WI38 (cell line): ENCODE results near the gene PRKCE.

Source experiments
- H3K4me3 ChIP-seq: 2 replicates; pipeline ENCODE4 v1.5.1; 2011; ENCODE audit warnings: low read depth, mild to moderate bottlenecking, control low read depth, low read length
- TF ChIP-seq, protein P1 (sequence below): IDR thresholded peaks from 2 replicates; pipeline ENCODE4 v1.5.1; 2012; ENCODE audit warnings: low read depth, mild to moderate bottlenecking, control low read depth, low read length

Gene PRKCE

DNA sequence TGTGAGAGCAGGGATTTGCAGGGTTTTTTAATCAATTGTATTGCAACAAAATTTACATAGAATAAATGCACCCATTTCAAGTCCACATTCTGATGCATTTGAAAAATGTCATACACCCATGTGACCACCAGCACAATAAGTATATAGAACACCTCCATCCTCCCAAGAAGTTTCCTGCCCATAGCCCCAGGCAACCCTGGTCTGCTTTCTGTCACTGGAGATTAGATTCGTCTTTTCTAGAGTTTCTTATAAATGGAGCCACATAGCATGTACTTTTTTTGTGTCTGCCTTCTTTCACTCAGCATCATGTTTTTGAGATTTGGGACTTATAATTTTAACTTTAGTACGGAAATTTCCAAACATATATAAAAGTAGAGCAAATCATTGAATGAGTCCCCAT is 518.6 kb downstream of the PRKCE start:
- TF ChIP-seq, protein P1, sequence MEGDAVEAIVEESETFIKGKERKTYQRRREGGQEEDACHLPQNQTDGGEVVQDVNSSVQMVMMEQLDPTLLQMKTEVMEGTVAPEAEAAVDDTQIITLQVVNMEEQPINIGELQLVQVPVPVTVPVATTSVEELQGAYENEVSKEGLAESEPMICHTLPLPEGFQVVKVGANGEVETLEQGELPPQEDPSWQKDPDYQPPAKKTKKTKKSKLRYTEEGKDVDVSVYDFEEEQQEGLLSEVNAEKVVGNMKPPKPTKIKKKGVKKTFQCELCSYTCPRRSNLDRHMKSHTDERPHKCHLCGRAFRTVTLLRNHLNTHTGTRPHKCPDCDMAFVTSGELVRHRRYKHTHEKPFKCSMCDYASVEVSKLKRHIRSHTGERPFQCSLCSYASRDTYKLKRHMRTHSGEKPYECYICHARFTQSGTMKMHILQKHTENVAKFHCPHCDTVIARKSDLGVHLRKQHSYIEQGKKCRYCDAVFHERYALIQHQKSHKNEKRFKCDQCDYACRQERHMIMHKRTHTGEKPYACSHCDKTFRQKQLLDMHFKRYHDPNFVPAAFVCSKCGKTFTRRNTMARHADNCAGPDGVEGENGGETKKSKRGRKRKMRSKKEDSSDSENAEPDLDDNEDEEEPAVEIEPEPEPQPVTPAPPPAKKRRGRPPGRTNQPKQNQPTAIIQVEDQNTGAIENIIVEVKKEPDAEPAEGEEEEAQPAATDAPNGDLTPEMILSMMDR = no peak
- H3K4me3 ChIP-seq = no peak overlapping the region

DNA sequence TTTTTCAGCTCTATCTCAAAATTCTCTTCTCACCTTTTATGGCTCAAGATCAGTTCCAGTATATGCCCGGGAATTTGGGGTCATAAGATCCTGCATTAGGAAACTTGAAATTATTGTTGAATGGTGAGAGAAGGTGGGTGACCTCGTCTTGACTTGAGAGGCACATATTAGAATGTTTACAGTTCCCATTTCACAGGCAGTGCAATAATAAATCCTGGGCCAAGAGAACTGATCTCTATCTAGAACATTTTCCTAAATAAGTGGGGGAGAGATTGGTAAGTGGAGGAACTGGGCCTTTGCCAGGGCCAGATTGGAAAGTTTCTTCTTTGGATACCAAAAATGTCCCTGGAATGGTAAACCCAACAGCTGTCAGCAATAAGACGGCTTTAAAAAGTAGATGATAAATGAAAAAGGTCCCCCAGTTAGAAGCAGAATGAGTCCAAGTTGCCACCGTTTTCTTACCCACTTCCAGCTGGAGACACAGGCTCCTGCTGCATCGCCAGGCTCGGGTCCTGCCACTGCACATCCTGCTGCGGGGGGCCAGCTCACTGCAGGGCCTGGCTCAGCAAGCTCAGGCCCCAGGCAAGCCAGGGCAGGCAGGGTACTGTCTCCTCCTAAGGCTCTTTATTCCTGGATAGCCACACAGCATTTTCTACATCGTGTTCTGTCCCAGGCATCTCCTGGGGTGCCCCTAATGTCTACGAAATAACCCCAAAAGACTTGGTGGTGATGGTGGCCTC is 519.3 kb downstream of the PRKCE start:
- TF ChIP-seq, protein P1 = no peak
- no peak overlapping the region for H3K4me3 ChIP-seq

DNA sequence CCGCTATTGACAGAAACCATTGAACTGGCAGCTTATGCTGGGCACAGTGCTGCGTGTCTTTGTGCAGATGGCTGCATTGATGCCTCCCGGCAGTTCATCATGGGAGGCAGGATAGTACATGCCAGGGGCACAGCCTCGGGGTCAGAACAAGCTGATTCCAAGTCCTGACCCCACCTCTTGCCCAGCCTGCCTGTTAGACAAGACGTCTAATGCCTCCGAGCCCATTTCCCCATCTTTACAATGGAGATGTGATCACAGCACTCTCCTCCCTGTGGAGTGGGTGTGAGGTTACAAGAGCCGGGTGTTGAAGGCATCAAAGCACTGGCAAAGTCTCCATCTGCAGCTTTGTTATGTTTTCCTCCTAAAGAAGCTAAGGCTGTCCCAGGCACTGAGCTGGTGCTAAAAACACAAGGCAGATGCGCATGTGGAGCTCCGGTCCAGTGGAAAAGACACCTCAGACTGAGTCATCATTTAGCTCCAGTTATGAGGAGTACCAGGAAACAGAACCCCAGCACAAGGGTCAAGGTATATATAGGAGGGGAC is 520.0 kb downstream of the PRKCE start:
- TF ChIP-seq, protein P1 = no peak
- no peak overlapping the region for H3K4me3 ChIP-seq

DNA sequence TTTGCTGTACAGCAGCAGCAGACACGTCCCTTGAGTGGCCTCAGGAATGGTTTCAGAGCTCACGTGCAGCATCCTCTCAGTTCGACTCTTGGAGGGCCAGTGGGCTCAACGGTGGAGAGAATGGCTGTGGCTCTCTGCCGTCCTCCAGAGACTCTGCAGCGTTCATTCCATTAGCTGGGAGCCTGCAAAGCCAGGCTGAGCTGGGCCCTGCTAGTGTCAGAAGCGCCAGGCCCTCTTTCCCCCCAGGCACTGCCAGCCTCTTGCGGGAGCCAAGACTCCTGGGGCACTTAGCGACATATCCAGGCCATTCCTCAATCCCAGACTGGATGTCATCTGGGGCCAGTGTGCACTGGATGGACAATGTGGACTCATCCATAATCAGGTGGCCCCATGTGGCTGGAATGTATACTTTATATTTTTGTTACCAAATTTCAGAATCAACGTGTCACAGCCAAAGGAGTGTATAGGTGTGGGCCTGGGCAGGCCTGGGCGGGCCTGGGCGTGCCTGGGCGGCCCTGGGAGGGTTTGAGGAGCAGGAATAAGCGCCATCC is 520.6 kb downstream of the PRKCE start:
- H3K4me3 ChIP-seq = no peak overlapping the region
- TF ChIP-seq, protein P1 = no peak

DNA sequence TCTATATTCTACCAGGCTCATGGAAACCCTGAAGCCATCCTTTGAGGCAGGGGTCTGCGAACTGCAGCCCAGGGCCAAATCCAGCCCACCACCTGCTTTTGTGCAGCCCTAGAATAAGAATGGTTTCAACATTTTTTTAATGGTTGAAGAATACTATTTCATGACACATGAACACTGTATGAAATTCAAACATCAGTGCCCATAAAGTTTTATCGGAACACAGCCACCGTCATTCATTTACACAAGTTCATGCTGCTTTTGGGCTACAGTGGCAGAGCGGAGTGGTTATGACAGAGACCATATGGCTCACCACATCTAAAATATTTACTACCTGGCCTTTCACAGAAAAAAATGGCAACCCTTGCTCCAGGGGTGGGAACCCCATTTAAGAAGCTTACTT is 521.6 kb downstream of the PRKCE start:
- TF ChIP-seq, protein P1 = no peak
- no peak overlapping the region for H3K4me3 ChIP-seq

DNA sequence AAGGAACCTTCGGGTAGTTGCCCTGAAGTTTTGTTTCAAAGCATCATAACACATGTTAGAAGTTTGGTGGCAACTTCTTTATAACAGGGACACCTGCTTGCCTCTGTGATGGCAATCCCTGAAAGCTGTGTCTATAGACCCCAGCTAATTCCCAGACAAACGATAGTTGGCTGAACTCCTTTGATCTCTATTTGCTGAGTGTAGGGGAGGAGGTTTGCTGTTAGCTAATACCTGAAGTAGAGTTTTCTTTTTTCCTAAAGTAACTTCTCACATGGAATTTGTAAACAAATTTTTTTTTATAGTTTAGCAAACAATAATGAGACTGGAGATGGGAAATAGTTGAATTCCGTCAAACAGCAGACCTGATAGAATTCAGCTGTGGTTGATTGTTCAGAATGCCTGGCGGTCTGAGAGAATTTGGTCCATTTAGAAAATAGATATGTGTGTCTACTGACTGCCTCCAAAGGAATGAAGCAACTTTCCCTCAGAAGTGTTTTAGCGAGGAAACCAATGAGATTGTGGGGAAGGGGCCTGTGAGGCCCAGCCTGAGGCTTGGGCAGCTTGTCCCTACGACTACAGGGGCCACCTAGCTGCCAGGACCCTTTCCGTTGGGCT is 522.3 kb downstream of the PRKCE start:
- no peak overlapping the region for H3K4me3 ChIP-seq
- TF ChIP-seq, protein P1 = no peak
